HG03097 (cell line): ENCODE data around the gene KCNN3.

Experiments
- ATAC-seq: cut with Tn5 transposase; IDR thresholded peaks from one replicate; pipeline ENCODE4 v1.9.1; 2021; ENCODE audit not compliant: unreplicated experiment, low FRiP score

KCNN3 gene

DNA sequence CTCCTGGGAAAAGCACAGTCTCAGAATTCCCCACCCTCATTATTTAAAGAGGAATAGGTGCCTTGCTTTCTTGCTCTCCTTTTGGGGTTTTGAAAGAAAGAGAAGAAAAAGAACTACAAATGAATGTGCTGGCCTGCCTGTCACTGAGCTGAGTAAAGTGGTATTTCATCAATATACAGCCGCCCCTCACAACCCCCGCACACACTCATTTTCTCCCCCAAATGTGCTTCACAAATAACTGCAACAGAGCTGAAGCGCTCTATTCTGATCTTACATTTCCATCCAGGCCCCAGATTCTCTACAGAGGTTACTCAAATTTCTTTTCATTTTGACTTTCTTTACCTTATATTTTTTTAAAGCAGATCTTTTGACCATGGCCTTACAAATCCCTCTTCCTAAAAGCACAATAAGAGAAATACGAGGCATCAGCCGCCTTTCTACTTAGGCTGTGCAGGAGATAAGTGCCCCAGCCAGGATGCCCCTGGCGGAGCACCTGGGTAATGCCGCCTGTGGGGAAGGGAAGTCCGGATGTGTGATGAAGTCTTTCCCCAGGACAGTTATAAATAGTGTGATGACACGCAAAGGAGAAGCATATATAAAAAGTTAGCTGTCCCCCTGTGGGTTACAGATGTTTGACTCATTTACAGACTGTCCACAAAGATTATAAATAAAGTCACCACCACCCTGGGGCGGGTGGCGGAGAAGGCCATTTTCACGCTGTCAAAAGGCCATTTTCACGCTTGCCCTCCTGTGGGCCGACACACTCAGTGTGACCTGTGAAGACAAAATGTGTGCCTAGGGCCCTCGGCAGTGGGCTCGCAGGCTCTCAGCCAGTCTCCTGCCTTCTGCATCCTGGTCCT lies 6.5 kb downstream of the KCNN3 start:
- no peak for ATAC-seq

DNA sequence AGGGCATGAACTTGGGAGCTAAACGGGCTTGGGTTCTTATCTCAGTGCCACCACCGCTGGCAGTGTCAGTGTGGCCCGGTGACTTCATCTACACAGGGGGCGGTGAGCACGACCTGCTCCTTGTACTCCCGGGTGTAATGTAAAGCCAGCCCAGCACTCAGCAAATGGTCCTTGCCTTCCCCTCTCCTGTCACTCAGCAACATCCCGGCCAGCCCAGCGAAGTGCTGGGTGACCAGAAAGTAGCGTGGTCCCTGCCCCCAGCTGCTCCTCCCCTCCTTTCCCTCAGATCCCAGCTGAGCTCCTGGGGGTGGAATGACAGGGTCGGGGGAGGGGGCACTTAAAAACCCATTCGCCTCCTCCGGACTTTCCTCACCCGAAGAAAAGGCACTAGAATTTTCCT lies 7.2 kb downstream of the KCNN3 start:
- no peak for ATAC-seq

DNA sequence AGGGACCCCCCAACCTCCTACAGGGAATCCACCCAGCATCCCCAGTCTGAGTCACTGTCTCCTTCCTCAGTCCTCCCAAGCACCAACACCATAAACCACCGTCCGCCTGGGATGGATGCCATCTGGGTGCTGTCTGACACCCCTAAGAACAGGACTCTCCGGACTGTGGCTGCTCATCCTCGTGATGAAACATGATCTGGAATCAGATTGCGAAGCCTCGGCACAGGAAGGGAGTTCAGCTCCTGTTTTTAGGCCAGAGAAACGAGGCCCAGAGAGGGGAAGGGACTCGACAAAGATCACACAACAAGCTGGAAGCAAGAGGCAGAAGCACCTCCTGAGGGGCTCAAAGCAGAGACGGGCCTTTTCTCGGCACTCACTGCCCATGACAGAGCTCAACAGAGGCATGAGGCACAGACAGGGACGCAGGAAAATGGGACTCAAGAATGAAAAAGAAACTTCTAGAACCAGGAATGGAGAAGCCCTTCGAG lies 8.4 kb downstream of the KCNN3 start:
- no peak for ATAC-seq

DNA sequence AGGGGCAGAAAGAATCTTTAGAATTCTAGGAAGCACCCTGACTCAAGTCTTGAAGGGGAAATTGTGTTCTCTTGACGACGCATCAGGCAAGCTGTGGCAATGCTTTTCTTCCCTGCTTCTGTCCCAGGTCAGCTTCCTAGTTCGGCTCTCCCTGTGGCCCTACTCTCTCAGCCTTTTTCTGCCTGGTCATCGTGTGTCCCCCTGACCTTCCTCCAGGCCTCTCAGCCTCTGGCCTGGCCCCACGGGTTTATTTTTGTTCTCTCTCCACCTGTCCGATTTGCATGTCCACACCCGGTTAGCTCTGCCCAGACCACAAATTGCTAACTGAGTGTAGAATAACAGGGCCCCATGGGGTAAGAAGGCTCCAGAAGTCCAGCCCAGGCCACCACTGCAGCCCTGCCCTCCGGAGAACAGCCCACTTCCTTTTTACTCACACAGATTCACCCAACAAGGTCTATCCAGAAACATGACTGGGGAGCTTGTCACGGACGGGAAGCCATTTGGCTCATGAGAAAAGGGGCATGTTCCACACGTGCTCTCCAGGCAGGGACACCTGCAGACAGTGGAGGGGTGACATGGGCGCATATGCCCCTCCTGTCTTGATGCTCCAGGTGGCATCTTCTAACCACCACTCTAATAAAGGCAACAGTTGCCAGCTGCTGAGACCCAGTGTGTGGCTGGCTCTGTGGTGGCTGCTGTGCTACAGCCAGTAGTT lies 9.8 kb downstream of the KCNN3 start:
- peak; percentile 67 for ATAC-seq

DNA sequence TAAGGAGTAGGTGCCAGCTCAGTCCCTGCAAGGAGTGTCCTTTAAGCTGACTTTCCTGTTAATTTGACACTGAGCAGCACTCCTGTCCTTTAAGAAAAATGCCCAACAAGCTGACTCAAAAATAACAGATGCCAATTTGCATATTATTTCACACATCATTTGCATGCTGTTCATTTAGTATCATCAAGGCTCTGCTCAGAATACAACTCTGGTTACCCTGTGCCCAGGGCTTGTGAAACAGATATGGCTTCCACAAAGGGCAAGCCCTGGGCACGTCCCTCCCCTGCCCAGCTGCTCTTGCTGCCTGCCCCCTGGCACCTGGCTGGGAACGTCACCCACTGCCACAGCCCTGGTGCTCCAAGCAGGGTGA lies 10.3 kb downstream of the KCNN3 start:
- peak; percentile 29 for ATAC-seq

DNA sequence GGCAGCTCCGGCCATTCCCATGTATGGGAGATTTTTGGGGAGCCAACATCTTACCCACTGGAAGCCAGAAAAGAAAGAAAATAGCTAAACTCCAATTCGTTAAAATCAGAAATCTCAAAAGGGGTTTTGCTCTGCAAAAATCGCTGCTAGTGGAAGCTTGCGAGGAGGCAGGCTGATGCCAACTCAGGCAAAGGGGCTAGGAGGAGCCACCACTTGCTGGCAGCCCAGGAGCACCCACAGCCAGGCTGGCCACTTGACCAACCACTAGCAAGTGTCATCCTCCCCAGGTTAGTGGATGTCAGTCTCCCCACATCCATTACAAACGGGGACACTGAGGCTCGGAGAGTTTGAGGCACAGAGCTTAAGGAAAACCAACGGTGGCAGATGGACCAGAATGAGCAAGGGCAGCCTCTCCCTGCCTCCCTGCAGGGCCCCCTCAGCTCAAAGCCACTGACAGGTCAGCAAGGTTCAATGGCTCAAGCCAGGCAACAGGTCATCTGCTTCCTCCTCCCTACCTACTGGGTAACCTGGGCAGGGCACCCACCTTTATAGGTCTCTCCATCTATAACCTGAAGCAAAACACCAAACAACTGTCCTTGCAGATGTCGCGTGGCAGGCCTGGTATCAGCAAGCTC lies 10.8 kb downstream of the KCNN3 start:
- ATAC-seq: peak; percentile 2

DNA sequence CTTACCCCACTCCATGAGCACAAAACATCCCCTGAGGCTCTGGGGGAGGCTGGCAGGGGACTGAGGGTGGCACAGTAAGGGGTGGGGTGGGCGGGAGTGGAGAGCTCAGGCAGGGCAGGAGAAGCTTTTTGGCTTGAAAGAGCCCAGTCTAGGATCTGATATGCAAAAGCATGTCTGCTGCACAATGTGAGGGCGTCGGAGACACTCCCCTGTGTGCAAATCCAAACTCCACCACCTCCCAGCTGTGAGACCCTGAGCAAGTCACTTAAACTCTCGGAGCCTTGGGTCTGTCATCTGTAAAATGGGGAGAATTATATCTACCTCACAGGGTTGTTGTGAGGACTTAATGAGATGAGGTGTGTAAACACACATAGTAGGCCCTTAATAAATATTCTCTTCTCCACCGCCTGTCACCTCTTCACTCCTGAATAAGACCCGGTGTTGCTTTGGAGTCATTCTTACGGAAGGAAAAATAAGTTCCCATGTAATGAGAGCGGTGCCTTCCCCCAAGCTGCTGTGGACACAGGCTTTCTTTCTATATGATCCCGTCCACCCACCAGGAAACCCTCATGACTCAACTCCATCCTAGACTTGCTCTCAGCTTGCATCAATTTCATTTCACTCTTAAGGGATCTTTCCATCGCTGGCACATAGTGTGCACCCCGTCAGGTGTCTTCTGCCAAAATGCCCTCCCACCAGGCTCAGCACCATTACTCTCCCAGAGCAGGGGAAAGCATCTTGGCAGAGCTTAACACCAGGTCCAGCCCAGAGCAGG lies 12.5 kb downstream of the KCNN3 start:
- ATAC-seq: no peak

DNA sequence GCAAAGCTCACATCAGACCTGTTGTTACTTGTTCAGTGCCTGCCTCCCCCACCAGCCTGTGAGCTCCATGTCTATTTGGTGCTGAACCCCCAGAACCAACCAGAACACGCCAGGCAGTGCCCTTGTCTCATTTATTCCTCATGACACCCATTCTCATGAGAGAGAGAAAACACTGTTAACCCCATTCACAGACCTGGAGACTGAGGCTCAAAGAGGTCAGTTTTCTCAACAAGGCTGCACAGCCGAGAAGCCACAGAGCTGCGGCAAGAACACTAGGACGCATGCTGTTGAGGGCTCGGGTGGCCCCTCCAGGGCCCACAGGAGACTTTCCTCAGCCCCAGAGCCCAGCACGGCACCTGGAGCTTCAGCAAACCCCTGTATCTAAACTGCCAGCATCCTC lies 13.1 kb downstream of the KCNN3 start:
- ATAC-seq: no peak

DNA sequence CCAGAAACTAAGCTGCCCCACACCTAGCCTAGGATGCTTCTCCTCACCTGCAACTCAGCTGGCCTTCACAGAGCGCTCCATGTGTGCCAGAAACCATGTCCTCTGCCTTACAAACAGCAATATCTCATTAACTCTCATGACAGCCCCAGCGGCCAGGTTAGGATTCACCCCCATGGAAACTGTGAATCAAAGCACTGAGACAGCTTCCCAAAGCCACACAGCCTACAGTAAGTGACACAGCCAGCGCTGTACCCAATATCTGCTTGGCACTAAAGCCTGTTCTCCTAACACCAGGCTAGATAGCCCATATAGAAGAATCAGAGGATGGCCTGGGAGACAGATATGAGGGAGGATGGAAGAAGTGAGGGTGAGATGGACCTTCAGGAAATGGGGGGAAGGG lies 13.5 kb downstream of the KCNN3 start:
- ATAC-seq: no peak

DNA sequence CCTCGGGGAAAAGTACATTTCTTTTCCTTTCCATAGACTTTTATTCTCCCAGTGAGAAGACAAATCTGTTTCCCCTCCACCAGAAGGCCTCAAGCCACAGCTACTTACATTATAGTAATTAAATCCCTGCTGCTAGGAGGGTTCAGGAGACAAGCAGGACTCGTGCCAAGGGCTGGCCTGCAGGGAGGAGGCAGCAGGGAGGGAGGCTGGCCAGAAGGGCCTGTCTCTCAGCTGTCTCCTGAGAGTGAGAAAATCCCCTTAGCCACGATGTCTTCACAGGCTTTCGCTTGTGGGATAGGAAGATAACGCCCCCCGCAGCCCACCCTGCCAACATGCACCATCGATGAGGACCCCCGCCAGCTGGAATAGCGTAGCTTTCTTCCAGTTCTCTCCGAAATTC lies 14.0 kb downstream of the KCNN3 start:
- ATAC-seq: no peak

DNA sequence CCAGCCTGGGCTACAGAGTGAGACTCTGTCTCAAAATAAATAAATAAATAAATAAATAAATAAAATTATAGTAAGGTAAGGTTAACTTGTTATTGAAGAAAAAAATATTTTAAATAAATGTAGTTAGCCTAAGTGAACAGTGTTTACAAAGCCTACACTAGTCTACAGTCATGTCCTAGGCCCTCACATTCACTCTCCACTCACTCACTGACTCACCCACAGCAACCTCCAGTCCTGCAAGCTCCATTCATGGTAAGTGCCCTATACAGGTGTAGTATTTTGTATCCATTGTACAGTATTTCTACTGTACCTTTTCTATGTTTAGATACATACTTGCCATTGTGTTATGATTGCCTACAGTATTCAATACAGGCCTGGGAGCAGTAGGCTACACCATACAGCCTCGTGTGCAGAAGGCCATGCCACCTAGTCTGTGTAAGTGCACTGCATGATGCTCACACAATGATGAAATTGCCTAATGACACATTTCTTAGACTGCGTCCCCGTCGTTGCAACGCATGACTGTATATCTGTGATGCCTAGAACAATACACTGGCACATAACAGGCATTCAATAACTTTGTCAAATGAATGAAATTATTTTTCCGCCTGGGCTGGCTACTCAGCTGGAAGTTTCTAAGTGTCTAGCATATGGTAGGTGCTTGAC lies 14.8 kb downstream of the KCNN3 start:
- ATAC-seq: no peak

DNA sequence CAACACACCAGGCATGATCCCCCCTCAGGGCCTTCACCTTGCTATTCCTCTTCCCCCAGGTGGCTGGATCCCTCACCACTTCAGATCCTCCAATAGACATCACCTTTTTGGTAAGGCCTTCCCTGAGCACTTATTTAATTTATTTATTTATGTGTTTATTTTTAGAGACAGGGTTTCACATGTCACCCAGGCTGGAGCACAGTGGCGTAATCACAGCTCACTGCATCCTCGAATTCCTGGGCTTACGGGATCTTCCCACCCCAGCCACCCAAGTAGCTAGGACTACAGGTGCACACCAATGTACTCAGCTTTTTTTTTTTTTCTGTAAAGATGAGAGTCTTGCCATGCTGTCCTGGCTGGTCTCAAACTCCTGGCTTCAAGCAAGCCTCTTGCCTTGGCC lies 17.2 kb downstream of the KCNN3 start:
- ATAC-seq: no peak

DNA sequence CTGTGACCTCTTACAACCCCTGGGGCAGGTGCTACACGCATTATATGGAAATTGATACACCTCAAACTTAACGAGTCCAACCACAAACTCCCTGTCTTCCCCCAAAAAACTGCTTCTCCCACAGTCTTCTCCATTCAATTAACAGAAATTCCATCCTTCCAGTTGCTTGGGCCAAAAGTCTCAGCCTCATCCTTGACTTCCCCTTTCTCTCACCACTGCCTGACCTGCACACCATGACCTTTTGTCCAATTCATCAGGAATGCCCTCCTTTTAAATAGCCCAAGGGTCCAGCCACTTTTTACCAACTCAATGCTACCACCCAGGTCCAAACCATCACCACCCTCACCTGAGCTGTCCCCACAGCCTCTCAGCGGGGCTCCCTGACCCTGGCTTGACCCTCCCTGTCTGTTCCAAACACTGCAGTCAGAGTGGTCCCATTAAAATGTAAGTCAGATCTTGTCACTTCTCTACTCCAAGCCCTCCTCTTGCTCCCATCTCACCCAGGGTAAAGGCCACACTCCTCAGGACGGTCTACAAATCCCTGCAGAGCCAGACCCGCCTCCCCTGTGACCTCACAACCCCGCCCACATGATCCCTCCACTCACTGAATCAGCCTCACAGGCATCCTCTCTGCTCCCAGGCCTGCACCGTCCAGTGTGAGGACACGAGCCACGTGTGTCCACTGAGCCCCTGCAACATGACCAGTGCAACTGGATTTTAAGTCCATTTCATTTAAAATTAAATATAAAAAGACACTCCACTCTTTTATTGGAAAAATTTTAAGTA lies 18.5 kb downstream of the KCNN3 start:
- no peak for ATAC-seq

DNA sequence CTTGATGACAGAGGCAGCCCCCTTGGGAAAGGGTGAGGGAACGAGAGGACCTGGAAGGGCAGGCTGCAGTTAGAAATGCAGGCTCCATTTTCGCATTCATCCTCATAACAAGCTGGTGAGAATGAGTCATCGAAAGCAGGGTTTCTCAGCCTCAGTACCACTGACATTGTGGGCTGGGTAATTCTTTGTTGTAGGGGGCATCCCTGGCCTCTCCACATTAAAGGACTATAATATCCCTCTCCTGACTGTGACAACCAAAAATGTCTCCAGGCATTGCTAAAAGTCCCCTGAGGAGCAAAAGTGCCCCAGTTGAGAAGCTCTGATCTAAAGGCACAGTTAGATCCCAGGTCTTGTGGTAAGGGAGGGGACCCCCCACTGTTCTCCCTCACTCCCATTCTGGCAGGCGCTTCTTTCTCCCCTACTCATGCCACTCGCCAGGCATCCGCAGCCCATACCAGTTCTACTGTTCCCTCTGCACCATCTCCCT lies 20.4 kb downstream of the KCNN3 start:
- ATAC-seq: no peak

DNA sequence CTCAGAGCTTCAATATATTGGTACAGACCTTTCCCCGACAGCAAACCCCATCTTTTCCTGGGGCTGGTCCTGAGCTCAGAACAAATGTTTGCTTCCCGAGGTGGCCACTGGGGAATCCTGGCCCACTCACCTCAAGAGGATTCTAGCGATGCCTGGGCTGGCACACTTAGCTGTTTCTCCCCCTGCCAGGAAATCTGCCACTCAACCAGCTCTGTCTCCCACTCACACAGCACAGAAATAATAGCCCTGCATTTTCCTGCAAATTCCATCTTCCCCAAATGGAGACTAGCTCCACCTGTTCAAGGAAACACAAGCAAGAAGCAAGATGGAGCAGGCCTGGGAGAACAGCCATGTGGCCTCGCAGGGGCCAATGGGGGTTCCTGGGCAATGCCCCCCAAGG lies 21.1 kb downstream of the KCNN3 start:
- ATAC-seq: no peak

DNA sequence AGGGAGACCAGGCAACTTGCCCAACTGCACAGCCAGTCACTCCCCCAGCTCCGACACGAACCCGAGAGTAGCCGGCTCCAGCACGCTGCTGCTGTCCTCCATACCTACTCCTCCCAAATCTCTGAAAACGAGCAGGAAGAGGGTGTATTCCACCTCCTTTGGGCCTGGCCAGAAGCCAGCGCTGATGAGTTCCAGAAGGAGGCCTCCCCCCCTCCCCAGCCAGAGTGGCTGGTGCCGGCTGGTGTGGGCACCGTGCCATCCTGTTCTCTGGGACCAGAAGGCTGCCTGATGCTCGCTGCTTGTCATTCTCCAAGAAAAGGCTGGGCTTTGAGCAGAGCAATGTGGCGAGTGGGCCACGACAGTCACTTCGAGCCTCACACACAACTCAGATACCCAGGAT lies 22.2 kb downstream of the KCNN3 start:
- ATAC-seq: no peak

DNA sequence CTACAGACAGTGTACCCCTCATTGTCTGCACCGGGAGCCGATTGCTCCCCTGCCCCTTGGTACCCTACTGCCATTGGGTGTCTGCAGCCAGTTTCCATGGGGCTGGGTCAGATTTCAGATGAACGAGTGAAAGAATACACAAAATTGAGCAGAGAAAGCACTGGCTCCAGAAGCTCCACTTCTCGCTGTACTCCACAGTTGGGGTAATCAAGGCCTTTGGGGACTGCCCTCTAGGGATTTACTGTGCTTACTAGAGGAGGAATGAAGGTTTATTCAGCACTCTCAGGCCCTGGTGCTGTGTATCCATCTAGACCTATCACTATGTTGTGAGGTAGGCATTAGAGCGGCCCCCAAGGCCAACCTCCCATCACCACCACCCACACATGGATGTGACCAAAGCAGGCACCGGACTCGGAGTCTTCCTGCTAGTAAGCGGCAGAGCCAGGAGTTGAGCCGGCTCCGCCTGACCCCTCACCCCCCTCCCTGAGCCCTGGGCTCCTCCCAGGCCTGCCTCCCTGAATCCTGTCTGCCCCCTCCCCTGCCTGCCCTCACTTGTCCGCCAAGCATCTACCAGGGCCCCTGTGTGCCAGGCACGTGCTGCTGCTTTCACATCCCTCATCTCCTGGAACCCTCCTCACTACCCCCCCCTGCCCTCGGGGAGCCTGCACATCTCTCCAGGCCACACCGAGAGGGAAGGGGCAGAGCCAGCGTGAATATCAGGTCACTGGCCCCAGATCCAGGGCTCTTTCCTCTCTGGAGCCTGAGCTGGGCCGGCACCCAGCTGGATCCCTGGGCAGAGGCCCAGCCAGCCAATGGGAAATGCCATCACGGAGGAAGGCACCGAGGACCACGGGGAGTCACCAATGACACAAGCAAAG lies 23.3 kb downstream of the KCNN3 start:
- no peak for ATAC-seq

DNA sequence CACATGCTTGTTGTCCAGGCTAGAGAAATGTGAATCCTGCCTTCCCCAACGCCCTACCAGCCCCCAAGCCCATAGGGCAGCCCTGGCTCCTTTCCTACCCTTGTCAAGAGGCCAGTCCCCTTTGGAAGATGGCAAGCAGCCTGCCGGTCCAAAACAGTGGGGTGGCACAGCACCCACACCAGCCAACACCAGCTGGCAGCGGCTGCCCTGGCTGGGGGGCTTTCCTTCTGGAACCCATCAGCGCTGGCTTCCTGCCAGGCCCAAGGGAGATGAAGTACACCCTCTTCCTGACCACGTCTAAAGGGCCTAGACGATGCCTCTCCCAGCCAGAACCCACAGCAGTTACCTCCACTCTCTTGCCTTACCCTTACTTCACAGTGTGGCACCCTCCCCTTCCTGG lies 24.2 kb downstream of the KCNN3 start:
- ATAC-seq: no peak
